Smooth muscle cell of the brain vasculature (primary cell): ENCODE measurements around the gene KRT75.

Experiments
- DNase-seq: peaks from one replicate; pipeline ENCODE4 v3.0.0-alpha.2; 2012; ENCODE audit warnings: low read depth, low spot score

The KRT75 gene

GRCh38 chr12:52394836-52395405, 39.2 kb downstream of the KRT75 start:
- no peak for DNase-seq

- no peak for DNase-seq
Measured at GRCh38 chr12:52392465-52393007, 41.6 kb downstream of the KRT75 start.

- no peak for DNase-seq
Measured at GRCh38 chr12:52391618-52392002, 42.6 kb downstream of the KRT75 start.

- DNase-seq, result no peak
Measured at GRCh38 chr12:52390739-52391617, 43.2 kb downstream of the KRT75 start.

- DNase-seq, result no peak
Measured at GRCh38 chr12:52389313-52390207, 44.6 kb downstream of the KRT75 start.

- DNase-seq, result no peak
Measured at GRCh38 chr12:52387859-52388258, 46.3 kb downstream of the KRT75 start.

GRCh38 chr12:52385226-52385702, 48.9 kb downstream of the KRT75 start, which contains the start of gene KRT84:
Gene KRT84 (minus strand): TSS chr12:52385652. CDS start chr12:52385585, 67 bp downstream.
- no peak for DNase-seq

- no peak for DNase-seq
Measured at GRCh38 chr12:52383331-52383730, 50.8 kb downstream of the KRT75 start.

GRCh38 chr12:52382854-52383253, 51.3 kb downstream of the KRT75 start:
- DNase-seq, result no peak

- DNase-seq, result no peak
Measured at GRCh38 chr12:52381206-52381605, 53.0 kb downstream of the KRT75 start.

GRCh38 chr12:52380271-52380694, 53.9 kb downstream of the KRT75 start:
- DNase-seq, result no peak

GRCh38 chr12:52379536-52379935, 54.6 kb downstream of the KRT75 start:
- DNase-seq, result no peak

- DNase-seq, result no peak
Measured at GRCh38 chr12:52378091-52378490, 56.1 kb downstream of the KRT75 start.

- no peak for DNase-seq
Measured at GRCh38 chr12:52377266-52377665, 56.9 kb downstream of the KRT75 start.
